NK-92 treated with Interleukin-12 subunit alpha and Interleukin-12 subunit beta, amount 100 ng/mL, for 24 hours (cell line): ENCODE data around the gene CGREF1.

Experiments used
- DNase-seq: peaks from one replicate; lab custom pipeline; 2025; lab: John Stamatoyannopoulos, UW

CGREF1 gene

DNA sequence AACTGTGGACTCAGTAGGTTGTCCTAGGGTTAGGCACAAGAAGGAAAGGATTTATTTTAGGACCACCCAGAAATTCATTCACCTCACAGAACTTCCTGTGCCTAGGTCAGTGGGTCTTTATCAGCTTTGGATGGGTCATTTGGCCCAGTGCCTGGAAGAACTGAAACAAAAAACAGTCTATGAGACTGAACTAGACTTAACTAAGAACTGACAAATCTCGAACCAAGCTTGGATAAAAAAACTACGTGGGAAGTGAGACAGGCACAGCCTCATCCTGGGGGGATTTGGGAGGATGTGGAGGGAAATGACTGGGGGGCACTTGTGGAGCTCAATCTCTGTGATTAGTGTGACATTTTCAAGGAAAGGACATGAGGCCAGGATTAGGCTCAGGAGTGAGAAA is 45.1 kb downstream of the CGREF1 start:
- no peak for DNase-seq

DNA sequence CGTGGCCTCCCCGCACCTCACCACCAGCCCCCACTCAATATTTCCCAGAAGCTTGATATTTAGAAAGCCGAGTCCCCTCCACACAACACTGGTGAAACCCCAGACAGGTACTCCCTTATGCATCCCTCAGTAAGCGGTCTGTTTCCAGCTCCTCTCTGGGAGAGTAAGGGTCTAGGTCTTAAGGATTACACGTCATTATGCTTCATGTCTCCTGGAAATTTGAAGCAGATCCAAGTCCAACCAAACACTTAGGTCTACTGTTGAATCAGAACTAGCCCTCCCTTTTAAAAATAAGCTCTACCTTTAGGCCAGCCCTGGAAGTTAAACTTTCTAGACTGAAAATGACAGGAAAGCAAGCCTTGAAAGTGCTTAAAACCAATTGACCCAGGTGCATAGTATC is 46.0 kb downstream of the CGREF1 start:
- no peak for DNase-seq

DNA sequence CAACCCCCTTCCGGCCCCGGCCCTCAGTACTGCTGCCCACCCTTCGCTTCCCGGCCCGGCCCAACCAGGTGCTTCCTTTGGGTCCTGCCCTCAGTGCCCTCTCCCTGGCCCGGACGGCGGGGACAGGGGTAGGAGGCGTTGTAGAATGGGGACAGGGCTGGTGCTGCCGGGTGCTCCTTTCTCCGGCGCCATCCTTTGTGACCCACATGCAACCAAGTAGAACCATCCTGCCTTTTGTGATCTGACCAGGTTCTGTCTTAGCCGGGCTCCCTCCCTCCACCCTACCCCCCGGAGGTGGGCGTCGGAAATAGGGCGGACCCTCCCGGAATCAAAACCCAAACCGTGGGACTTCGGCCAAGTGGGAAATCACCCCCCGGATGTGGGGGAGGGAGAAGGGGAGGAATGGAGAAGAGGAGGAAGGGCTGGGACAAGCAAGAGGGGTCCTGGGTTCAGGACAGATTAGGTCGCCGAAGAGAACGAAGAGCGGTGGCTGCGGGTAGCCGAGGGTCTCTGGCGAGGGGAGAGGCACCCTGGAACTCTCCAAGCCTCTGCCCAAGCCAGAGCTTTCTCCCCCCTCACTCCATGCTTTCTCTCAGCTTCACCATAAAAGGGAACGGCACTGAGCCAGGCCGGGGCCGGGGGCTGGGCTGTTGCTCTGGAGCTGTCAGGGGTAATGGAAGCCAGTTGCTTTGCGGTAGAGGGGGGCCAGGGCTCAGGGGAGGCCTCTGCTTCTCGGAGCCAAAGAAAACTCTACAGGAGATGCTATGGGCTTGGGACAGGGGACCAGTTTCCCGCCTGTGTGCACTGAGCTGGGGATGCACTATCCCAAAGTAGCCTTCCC is 46.7 kb downstream of the CGREF1 start:
- no peak for DNase-seq

DNA sequence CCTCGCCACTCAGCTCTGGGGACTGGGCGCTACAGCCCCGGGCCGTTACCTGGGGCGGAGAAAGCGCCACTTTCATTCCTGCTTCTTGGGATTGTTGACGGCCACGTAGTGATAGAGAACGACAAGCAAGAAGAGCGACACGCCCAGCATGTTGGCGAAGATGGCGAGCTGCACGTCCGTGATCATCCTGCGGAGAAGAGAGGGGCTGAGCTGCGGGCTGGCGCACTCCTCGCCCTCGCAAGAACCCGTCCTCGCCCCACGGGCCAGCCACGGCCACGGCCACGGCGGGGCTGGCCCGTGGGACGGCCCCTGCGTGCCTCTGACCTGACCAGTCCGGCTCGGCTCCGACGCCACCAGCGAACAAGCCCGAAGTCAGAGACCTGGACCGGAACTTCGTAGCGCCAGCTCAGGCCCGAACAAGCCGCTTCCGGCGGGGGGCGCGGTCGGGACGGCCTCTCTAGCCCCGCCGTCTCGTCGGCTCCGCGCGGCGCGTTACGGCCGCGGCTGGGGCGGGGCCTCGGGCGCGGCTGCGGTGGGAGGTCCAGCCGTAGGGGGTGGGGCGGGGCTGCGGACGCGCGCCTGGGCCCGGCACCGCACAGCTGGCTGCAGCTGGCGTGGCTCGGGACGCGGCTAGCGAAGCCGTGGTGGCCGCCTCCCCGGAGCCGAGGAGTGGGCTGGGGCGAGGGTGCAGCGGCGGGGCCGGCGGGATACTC is 47.5 kb downstream of the CGREF1 start, which contains the start of gene OST4:
OST4 (minus strand) TSS at position 378 of the 713 bp plus-strand sequence.
- peak; percentile 71 for DNase-seq

DNA sequence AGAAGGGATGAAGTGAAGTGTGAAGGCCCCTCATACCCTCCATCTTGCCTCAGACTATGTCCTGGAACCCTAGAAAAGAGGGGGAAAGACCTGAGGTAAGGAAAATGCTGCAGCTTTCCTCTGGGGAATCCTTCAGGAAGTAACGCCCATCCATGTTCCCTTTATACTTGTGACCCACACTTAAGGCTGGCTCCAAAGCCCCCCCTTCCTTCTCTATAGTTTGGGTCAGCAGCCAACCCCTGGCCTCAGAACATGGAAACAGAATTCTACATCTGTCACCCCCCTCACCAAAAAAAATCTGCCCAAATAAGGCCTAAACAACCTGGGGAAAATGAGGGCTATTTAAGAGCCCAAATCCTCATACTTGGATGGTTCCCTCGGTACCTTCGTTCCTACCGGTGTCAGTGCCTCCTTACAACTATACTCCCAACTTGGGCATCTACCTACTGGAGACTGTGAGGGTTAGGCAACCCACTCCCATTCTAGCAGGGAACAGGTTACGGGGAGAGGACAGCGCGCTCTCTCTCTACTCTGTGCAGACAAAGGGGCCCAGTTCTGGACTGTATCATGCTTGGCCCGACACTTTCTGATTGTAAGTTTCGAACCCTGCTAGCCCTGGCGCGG is 48.2 kb downstream of the CGREF1 start:
- no peak for DNase-seq

DNA sequence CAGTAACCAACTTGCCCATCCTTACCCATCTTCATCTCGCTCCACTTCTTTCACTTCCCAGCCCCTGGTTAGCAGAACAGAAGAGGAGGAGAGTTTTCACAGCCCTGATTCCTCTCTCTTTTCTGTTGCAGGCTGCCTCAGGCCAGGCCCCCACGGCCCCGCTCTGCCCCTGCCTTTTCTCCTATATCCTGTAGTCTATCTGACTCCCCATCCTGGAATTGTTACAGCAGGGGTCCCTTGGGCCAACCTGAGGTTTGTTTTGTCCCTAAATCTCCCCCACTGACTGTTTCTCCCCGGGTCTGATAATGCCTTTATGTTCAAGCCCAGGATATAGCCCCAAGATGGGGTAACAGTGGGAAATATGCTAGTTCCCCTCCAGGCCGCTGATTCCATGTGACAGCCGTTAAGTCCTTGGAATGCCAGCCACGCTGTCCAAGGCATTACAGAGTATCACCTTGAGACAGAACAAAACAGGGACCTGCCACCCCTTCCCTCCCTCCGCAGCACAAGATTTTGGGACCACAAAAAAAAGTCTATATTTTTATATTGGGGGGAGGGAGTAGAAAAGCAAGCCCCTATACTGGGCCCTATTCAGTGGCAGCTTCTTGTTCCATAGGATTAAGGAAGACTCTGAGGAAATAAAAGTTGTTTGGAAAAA is 48.8 kb downstream of the CGREF1 start:
- no peak for DNase-seq

DNA sequence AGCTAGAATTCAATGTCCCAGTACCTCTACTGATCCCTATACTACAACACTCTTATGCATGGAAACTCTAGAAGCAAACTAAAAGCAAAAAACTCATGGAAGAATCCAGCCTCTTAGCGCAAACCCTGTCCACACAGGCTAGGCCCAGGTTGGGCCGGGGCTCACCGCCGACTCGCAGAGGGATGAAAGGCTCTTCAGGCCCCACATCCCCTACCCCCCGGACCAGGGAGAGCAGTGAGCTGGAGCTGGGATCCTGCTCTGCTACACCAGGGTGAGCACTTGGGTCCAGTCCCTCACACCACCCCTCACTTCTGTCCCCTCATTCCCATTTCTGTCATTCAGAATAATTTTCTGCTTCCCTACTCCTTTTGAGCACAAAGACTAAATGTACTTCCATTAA is 49.5 kb downstream of the CGREF1 start:
- DNase-seq: no peak

DNA sequence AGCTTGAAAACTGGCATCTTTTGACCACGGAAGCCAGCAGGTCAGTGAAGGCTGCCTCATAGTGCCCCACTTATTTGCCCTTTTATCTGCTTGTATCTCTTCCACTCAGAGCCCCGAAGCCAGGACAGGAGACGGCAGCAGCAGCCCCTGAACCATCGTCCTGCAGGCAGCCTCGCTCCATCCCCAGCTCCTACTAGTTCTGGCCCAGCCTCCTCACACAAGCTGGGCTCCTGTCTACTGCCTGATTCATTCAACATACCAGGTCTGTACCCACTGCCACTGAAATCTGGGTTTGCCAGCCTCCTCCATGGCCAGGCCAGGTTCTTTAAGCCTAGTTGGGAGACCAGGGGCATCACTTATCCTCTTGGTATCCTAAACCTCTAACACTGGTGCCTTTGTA is 51.5 kb downstream of the CGREF1 start:
- no peak for DNase-seq

DNA sequence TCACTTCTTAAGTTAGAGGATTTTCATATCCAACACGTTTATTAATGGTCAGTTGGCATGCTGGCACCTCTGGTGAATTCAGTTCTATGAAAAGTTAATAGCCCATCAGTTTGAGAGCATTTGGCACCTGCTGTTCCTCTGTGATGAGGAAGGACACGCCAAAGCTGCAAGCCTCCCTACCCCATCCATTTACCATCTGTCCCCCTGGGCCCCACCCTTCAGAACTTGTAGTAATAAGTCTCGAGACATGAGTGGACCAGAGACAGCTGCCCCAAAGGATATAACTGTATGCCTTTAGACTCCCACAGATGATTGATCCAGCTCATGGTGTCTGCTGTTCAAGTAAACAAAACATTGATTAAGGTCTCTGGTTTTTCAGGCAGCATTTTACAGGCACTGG is 53.8 kb downstream of the CGREF1 start:
- no peak for DNase-seq

DNA sequence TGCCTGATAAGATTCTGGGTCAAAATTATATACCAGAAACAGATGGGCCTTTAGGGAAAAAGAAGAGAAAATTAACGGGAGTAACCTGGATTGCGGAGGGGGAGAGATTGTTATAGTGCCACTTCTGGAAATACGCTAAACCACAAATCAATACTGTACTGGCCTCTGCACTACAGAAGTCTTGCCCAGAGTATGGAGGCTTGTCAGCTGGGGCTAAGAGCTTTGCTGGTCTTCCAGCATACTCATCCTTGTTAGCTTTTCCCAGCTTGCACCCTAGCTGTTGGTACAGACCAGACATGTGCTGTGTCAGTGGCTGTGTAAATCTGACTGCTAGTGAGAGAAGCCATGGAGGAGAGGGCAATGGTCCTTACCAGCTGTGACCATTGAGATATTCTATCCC is 58.6 kb downstream of the CGREF1 start:
- DNase-seq: no peak

DNA sequence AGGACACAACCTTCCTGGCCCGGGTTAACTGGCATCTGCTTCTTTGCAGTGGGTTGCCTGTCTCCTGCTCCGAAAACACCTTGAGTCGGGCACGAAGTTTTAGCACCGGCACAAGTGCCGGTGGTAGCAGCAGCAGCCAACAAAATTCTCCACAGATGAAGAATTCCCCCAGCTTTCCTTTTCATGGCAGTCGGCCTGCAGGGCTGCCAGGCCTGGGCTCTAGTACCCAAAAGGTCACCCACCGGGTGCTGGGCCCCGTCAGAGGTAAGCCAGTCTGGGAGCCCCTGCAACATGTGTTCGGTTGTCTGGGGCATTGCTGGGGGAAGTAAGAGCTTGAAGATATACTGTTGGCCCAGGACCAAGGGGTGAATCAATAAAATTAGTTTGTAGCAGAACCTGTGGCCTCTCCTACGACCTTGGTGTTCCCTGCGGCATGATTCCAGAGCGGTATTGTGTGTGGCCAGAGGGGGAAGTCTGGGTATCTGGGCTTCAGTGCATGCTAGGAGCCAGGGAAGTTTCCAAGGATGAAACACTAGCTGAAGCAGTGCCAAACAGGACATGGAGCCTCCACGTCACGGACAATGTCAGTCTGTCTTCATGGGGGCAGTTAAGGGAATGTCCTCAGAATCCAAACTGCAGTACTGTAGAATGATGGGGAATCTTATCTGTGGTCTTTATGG is 59.6 kb downstream of the CGREF1 start:
- DNase-seq: no peak

DNA sequence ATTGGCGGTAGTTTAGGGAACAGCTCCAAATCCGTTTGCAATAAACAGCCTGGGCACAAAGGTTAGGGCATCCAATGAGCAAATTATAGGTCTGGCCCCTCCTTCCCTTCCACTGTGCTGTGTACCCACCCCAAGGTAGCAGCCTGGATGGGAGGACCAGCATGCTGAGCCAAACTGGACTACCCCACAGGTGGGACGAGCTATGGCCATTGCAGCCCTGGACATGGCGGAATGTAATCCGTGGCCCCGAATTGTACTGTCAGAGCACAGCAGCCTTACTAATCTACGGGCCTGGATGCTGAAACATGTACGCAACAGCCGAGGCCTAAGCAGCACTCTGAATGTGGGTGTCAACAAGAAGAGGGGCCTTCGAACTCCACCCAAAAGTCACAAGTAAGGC is 60.7 kb downstream of the CGREF1 start:
- no peak for DNase-seq

DNA sequence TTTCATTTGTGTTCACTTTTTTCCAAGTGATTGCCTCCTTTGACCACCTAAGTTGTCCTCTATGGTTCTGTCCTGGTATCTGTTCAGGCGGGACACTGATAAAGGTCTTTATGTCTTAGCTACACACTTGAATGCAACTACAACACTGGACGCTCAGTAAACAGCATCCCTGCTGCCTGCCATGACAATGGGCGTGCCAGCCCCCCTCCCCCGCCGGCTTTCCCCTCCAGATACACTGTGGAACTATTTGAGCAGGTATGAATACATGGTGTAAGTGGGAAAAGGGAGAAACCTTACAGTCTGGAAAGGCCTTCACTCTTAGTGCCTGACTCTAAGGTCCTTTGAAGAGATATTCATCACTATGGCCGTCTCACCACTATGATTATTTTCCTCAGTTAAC is 61.7 kb downstream of the CGREF1 start:
- DNase-seq: no peak

DNA sequence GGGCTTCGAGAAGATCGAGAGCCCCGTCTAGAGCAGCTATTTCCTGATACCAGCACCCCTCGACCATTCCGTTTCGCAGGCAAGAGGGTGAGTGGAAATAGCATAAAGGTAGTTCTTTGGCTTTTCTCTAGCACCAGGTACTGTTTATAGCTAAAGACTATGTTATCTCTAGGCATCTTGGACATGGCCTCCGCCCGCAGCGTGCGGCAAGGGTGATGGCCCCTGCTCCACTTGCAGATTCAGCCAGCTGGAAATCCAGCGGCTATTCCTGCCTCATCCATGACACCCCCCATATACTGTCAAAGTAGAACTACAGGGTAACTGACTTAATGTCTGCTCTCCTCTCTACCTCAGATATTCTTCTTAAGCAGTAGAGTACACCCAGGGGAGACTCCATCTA is 64.2 kb downstream of the CGREF1 start:
- no peak for DNase-seq

DNA sequence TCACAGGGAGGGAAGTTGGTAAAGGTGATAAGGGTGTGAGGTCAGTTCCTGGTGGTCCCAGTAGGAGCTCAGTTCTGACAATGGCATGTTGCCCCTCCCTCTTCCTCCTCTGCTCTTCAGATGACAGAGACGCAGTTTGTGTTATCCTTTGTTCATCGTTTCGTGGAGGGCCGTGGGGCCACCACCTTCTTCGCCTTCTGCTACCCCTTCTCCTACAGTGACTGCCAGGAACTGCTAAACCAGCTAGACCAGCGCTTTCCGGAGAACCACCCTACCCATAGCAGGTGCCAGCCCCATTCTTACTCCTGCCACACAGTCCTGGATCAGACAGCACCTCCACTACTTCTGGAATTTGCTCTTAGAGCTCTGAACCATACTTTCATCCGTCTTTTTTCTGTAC is 65.2 kb downstream of the CGREF1 start:
- DNase-seq: no peak

DNA sequence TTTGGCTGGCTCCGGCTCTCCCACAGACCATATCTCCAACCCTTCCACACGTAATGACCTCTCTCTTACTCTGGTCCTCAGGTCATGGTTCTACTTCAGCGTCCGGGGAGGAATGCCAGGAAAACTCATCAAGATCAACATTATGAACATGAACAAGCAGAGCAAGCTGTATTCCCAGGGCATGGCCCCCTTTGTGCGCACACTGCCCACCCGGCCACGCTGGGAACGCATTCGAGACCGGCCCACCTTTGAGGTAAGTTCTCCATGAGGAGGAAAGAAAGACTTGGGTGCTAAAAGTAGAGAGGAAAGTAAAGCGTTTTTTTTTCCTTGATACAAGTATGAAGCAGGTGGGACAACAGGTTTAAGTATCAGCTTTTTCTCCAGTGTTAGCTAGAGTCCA is 65.6 kb downstream of the CGREF1 start:
- no peak for DNase-seq

DNA sequence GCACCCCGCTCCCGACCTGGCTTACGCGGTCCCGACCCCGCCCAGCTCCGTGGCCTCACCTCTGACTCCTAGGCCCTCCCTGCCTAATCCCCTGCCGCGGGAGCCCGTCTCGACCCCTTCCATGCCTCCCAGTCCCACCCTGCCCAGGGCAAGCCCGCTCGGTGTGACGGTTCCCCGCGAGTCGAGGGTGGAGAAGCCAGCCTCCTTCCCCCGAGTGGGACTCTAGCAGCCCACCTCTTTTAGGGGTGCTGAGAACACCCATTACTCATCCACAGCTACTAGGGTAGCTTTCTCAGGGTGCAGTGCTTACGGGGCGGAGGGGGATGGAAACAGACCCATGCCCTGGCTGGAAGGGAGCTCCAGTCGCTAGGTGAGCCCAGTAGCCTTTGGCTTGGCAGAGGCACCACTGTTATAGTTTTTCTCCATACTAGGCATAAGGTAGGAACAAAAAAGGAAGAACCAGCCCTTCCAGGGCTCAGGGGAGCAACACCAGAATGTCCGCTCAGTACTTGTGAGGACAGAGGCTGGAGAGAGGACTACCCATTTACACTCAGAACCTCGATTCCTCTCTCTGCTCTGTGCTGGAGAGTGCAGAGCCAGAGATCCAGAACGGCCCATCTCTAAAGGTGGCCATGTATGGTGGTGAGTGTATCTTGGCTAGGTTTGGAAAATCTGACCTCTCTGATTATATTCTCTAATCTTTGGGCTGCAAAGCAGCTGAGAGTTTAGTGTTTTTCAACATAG is 66.9 kb downstream of the CGREF1 start:
- DNase-seq: no peak

DNA sequence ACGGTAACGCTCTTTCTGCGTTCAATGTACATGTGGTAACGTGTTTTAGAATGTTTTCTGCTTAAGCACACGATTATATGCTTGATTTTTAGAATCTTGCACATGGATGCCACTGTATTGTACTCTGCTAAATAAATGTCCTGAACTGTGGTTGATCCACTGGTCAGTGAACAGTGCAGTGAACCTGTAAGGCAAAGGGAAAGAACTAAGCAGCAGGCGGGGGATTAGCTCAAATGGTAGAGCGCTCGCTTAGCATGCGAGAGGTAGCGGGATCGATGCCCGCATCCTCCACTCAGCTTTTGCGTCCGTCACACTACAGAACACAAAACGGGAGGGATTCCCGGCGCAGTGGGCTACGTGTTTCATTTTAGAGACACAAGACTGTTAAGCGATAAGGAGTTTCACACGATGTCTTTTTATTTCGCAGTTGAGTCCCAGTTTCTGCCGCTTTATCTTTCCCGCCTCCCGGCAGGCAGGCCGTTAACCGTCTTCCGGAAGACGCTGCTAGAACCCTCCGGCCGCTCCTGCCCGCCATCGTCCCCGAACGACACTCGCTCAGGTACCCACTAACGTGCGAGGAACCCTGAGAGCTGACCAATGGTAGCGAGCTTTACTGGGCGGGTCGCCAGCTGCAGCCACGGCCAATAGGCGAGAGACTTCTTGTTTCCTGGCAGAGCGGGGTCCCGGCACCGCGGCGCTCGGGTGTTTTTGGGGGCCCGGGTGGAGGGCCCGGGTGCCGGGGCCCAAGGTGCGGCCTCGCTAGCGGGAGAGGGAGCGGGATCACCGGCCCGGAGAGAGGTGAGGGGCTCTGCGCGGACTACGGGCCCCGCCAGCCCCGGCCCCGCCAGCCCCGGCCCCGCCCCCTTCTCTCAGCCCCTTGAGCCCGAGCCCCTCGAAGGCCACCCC is 67.7 kb downstream of the CGREF1 start, which contains the start of gene AGBL5:
AGBL5 (plus strand) TSS at position 673 of the 906 bp plus-strand sequence. CDS start 1,291 bp downstream, outside the sequence.
- peak; percentile 83 for DNase-seq
